Activated naive CD8-positive, alpha-beta T cell treated with anti-CD3 and anti-CD28 coated beads, Interleukin-2, amount 50 U/mL, for 16 hours (primary cell): ENCODE data around the gene IL37.

Experiments used
- DNase-seq: peaks from one replicate; pipeline ENCODE4 v3.0.0-alpha.2; 2020; ENCODE audit warnings: low read depth, low spot score

Gene IL37

GRCh38 chr2:112960230-112960825 is 49.4 kb downstream of the IL37 start:
- no peak for DNase-seq

GRCh38 chr2:112962308-112963175 is 51.6 kb downstream of the IL37 start:
- DNase-seq, result no peak

- no peak for DNase-seq
Observed at GRCh38 chr2:112967023-112967422, 56.1 kb downstream of the IL37 start.
